Activated T-cell treated with anti-CD3 and anti-CD28 coated beads, Interleukin-2, amount 50 U/mL, for 72 hours (primary cell): ENCODE measurements around the gene AFF3. TPM values are rescaled to one million over a fixed set of nuclear protein-coding genes. Genes with fewer than 3 reads are reported as not detected.

ENCODE experiments used
- ATAC-seq, 2 donors: fragments of 150-1000 bp; cut with Tn5 transposase; replicated peaks in 1 of 2; 2 replicates each; pipeline ENCODE4 v1.10.0; 2021; ENCODE audit warnings: moderate library complexity in 2 of 2, mild to moderate bottlenecking in 1 of 2
- DNase-seq, 2 donors: peaks; one replicate each; pipeline ENCODE4 v3.0.0; 2021 to 2022; ENCODE audit warnings: mixed read lengths in 1 of 2
- H3K27ac Mint-ChIP-seq: one replicate; pipeline ENCODE4 v1.8.0; 2022; ENCODE audit warnings: mild to moderate bottlenecking, moderate library complexity, mixed read lengths
- H3K27me3 Mint-ChIP-seq: one replicate; pipeline ENCODE4 v1.8.0; 2022; ENCODE audit warnings: low read depth, mixed read lengths
- H3K36me3 Mint-ChIP-seq, 2 donors: one replicate each; pipeline ENCODE4 v1.8.0; 2022; ENCODE audit warnings: mixed read lengths in 2 of 2, mild to moderate bottlenecking in 1 of 2; ENCODE audit not compliant: insufficient read depth in 2 of 2
- H3K4me1 Mint-ChIP-seq: one replicate; pipeline ENCODE4 v1.8.0; 2022; ENCODE audit warnings: low read depth, mixed read lengths
- H3K4me3 Mint-ChIP-seq, 2 donors: one replicate each; pipeline ENCODE4 v1.8.0; 2022; ENCODE audit warnings: mild to moderate bottlenecking in 2 of 2, mixed read lengths in 2 of 2, moderate library complexity in 2 of 2
- H3K9me3 Mint-ChIP-seq, 2 donors: one replicate each; pipeline ENCODE4 v1.8.0; 2022; ENCODE audit warnings: mixed read lengths in 2 of 2
- total RNA-seq, 2 donors: library from RNA; stranded (reverse); gene quantifications; one replicate each; pipeline ENCODE4 v1.2.3, GENCODE V29; 2022

The AFF3 gene
- total RNA-seq, 2 donors from 2014 or later: 0.39 to 2.6 TPM

- H3K4me1 Mint-ChIP-seq: no peaks in the 10 kb centered on the region
- DNase-seq: no peak
- no peaks in the 10 kb centered on the region for H3K27me3 Mint-ChIP-seq
- H3K27ac Mint-ChIP-seq: no peak overlapping the region
- H3K9me3 Mint-ChIP-seq: no peaks in the 10 kb centered on the region
- H3K36me3 Mint-ChIP-seq: no peaks in the 10 kb centered on the region
- no peak for ATAC-seq
- H3K4me3 Mint-ChIP-seq: no peak overlapping the region
These were observed 449.6 kb downstream of the AFF3 start for GRCh38 chr2:99692785-99693184.

DNA sequence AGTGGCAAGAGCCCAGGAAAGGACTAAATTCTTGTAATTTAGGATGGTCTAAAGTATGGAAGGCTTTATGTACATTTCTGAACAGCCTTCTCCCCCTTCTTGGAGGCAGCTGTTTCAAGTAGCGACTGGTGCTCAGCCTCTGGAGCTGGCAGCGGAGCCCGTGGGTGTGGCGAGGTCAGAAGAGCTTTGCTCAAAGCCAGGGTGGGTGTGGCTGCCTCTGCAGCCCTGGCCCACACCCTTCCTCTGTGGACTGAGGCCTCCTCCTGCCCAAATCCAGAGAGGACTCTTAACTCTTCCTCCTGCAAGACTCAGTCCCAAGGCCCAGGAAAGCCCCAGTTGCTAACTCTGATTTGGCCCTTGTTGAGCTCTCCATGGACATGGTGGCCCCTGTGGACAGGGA lies 450.5 kb downstream of the AFF3 start:
- H3K4me3 Mint-ChIP-seq: no peak overlapping the region
- no peak for ATAC-seq

GRCh38 chr2:99689145-99689742 lies 453.1 kb downstream of the AFF3 start:
- no peaks in the 10 kb centered on the region for H3K4me1 Mint-ChIP-seq
- no peaks in the 10 kb centered on the region for H3K36me3 Mint-ChIP-seq
- H3K9me3 Mint-ChIP-seq: no peaks in the 10 kb centered on the region
- H3K4me3 Mint-ChIP-seq: no peak overlapping the region
- H3K27me3 Mint-ChIP-seq: no peaks in the 10 kb centered on the region
- H3K27ac Mint-ChIP-seq: no peak overlapping the region
- ATAC-seq (no peak), DNase-seq (no peak)

More for the DNA sequence above, 450.5 kb downstream of the AFF3 start:
- no peak for DNase-seq
- no peaks in the 10 kb centered on the region for H3K4me1 Mint-ChIP-seq
- H3K27ac Mint-ChIP-seq: no peak overlapping the region
- H3K27me3 Mint-ChIP-seq: no peaks in the 10 kb centered on the region
- H3K36me3 Mint-ChIP-seq: no peaks in the 10 kb centered on the region
- H3K9me3 Mint-ChIP-seq: no peaks in the 10 kb centered on the region

GRCh38 chr2:99688699-99689098 lies 453.7 kb downstream of the AFF3 start:
- Mint-ChIP-seq H3K4me3 (no peak overlapping the region), H3K4me1 (no peaks in the 10 kb centered on the region), H3K27ac (no peak overlapping the region), H3K9me3 (no peaks in the 10 kb centered on the region), H3K27me3 (no peaks in the 10 kb centered on the region), H3K36me3 (no peaks in the 10 kb centered on the region)
- no peak for DNase-seq
- no peak for ATAC-seq

DNA sequence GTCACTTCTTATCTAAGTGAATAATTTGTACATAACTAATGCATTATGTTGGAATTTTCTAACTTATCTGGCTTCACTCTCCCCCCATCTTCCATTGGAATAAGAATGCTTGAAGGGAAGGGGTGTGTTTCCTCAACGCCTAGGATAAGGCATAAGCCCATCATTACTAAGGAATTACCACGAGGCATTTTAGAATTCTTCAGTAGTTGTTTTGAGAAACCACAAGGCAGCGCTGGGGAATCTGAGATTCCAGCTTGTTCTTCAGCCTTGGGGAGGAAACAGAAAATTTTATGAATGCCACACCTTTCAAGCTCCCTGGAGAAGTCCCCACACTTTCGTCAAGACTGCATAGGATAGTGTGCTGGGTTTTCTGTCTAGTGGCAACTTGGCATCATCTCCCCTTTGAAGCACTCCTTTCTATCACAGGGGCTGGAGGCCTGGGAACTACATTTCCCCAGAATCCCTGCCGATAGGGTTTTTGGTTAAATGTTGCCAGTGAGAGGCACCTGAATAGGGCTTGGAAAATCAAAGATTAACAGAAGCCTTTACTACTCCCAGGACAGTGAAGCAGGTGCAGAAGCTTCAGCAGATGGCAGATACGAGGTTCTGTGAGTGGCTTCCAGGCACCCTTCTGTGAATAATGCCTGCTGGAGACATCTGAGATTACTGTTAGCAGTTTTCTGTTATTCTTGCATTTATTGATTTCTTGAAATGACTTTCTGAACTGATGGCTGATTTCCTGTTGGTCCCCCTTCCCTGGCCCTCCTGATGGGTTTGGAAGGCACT lies 459.9 kb downstream of the AFF3 start:
- no peaks in the 10 kb centered on the region for H3K27me3 Mint-ChIP-seq
- no peaks in the 10 kb centered on the region for H3K36me3 Mint-ChIP-seq
- H3K9me3 Mint-ChIP-seq: no peaks in the 10 kb centered on the region
- ATAC-seq (no peak), DNase-seq (no peak)
- no peak overlapping the region for H3K27ac Mint-ChIP-seq
- H3K4me3 Mint-ChIP-seq: no peak overlapping the region
- H3K4me1 Mint-ChIP-seq: no peaks in the 10 kb centered on the region

DNA sequence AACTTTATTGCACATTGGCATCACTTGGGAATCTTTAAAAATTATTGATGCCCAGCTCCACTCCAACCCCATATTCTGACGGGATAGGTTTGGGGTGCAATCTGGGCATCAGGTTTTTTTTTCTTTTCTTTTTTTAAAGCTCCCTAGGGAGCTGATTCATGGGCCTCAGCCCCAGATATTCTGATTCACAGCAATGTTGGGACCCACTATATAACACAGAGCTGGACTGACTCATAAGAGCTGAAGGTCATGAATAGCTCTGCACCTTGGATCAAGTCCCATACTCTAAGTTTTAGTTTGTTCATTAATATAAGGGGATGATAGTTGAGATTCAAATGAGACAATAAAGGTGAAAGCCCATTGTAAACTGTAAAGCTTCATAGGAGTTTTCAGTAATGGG lies 461.4 kb downstream of the AFF3 start:
- Mint-ChIP-seq H3K27me3 (no peaks in the 10 kb centered on the region), H3K36me3 (no peaks in the 10 kb centered on the region), H3K27ac (no peak overlapping the region), H3K9me3 (no peaks in the 10 kb centered on the region), H3K4me3 (no peak overlapping the region), H3K4me1 (no peaks in the 10 kb centered on the region)
- DNase-seq: no peak
- ATAC-seq: no peak

DNA sequence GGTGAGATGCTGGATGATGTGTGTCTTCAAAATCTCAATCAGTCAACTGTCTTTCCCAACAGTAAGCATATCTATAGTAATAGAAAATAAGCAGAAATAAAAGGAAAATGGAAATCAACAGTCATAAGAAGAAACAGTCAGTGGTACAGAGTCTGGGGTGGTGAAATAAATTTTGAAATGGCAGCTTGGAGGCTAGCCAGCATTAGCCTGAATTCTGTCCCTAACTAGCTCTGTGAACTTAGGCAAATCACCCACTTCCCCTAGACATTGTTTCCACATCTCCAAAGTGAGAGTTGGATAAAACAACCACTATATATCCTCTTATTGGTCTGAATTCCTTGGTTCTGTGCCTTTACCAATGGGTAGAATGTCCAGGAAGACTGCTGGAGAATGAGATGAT lies 462.9 kb downstream of the AFF3 start:
- ATAC-seq: no peak
- Mint-ChIP-seq H3K27me3 (no peaks in the 10 kb centered on the region), H3K4me1 (no peaks in the 10 kb centered on the region), H3K9me3 (no peaks in the 10 kb centered on the region), H3K36me3 (no peaks in the 10 kb centered on the region), H3K27ac (no peak overlapping the region), H3K4me3 (no peak overlapping the region)
- DNase-seq: no peak

GRCh38 chr2:99678625-99679024 lies 463.8 kb downstream of the AFF3 start:
- Mint-ChIP-seq H3K27me3 (no peaks in the 10 kb centered on the region), H3K36me3 (no peaks in the 10 kb centered on the region), H3K4me3 (no peak overlapping the region), H3K4me1 (no peaks in the 10 kb centered on the region), H3K27ac (no peak overlapping the region), H3K9me3 (no peaks in the 10 kb centered on the region)
- DNase-seq (no peak), ATAC-seq (no peak)

- H3K4me3 Mint-ChIP-seq: no peak overlapping the region
- DNase-seq (no peak), ATAC-seq (no peak)
- no peaks in the 10 kb centered on the region for H3K9me3 Mint-ChIP-seq
- no peaks in the 10 kb centered on the region for H3K27me3 Mint-ChIP-seq
- no peak overlapping the region for H3K27ac Mint-ChIP-seq
- no peaks in the 10 kb centered on the region for H3K36me3 Mint-ChIP-seq
- H3K4me1 Mint-ChIP-seq: no peaks in the 10 kb centered on the region
These were observed 464.6 kb downstream of the AFF3 start for GRCh38 chr2:99677814-99678213.

DNA sequence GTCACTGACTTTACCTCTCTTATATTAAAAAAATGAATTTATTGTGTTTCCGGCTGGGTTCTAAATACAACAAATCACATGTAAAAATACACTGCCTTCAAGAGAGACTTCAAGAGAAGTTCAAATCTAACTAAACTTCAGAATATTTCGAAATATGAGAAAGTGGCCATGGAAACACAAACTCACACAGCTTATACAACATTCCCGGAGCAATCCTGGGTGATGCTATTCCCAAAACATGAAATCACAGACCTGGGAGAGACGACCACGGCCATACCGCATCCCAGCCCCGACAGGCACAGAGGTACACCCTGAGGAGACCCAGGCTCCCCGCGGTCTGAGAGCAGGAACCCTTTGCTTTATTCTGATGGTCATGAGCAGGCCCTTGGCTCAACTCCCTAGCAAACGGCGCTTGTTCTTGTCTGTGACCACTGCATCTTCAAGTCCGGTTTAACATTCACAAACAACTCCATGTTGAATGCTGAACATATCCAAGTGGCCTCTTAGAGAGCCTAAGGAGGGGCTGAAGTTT lies 467.2 kb downstream of the AFF3 start:
- no peak for DNase-seq
- Mint-ChIP-seq H3K36me3 (no peaks in the 10 kb centered on the region), H3K27me3 (no peaks in the 10 kb centered on the region), H3K9me3 (no peaks in the 10 kb centered on the region), H3K27ac (no peak overlapping the region), H3K4me1 (no peaks in the 10 kb centered on the region), H3K4me3 (no peak overlapping the region)
- ATAC-seq: no peak

- Mint-ChIP-seq H3K27me3 (no peaks in the 10 kb centered on the region), H3K36me3 (no peaks in the 10 kb centered on the region), H3K4me1 (no peaks in the 10 kb centered on the region), H3K9me3 (no peaks in the 10 kb centered on the region), H3K27ac (no peak overlapping the region), H3K4me3 (no peak overlapping the region)
- no peak for ATAC-seq
- no peak for DNase-seq
These were observed 468.3 kb downstream of the AFF3 start for GRCh38 chr2:99674090-99674489.

DNA sequence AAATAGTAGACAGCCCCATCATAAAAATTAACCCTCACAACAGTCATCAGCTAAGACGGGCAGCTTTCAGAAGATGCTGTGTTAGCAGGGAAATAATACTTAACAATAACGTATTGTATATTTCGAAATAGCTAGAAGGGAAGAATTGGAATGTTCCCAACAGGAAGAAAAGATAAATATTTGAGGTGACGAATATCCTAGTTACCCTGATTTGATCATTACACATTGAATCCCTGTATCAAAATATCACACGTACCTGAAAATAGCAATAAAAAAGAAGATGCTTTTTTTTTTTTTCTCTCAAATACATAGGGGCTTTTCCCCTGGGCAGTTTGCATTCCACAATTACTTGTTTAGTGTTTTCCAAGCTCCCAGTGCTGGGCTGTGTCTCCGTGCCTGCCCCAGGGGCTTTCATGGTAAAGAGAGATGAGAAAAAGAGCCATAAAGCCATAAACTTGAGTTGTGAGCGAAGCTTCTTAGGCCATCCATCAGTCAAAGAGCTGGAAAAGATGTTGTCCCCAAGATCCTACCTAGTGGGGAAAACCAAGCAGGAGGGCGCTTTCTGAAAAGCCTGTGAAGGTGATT lies 469.5 kb downstream of the AFF3 start:
- no peaks in the 10 kb centered on the region for H3K36me3 Mint-ChIP-seq
- no peak overlapping the region for H3K27ac Mint-ChIP-seq
- H3K4me3 Mint-ChIP-seq: no peak overlapping the region
- ATAC-seq (no peak), DNase-seq (no peak)
- no peaks in the 10 kb centered on the region for H3K4me1 Mint-ChIP-seq
- H3K27me3 Mint-ChIP-seq: no peaks in the 10 kb centered on the region
- H3K9me3 Mint-ChIP-seq: no peaks in the 10 kb centered on the region

GRCh38 chr2:99670768-99671734 lies 471.3 kb downstream of the AFF3 start:
- Mint-ChIP-seq H3K36me3 (no peaks in the 10 kb centered on the region), H3K27me3 (no peaks in the 10 kb centered on the region), H3K4me1 (no peaks in the 10 kb centered on the region), H3K4me3 (no peak overlapping the region), H3K27ac (no peak overlapping the region), H3K9me3 (peaks cover 0 to 2% of the 10 kb centered on the region in 2 donors)
- DNase-seq: no peak
- ATAC-seq: no peak
